Caco-2 (cell line): Measurements from ENCODE around the gene PLSCR5. TPM values are rescaled to one million over a fixed set of nuclear protein-coding genes. Genes with fewer than 3 reads are reported as not detected.

ENCODE experiments used
- BruUV-seq: library from RNA; stranded (reverse); fragments of 400-500 nt; replicated peaks from 2 replicates; lab custom pipeline; 2021; lab: Mats Ljungman, UMichigan
- CTCF ChIA-PET: fragments of 300-600 bp; sonication (Branson Sonifier 250); formaldehyde crosslinking; loops from one replicate; lab custom pipeline; 2022; ENCODE audit warnings: antibody characterized with exemption; lab: Charles Lee
- POLR2A ChIA-PET: fragments of 300-600 bp; sonication (Branson Sonifier 250); formaldehyde crosslinking; loops from one replicate; lab custom pipeline; 2022; ENCODE audit warnings: antibody characterized with exemption; lab: Charles Lee
- DNase-seq, 2 experiments: peaks; one replicate each; pipeline versions ENCODE4 v3.0.0 to v3.0.0-alpha.2; 2020 to 2022
- H3K27me3 ChIP-seq: replicated peaks from 2 replicates; pipeline ENCODE4 v1.6.0; 2011; ENCODE audit warnings: low read length; ENCODE audit not compliant: control insufficient read depth, insufficient read depth
- H3K36me3 ChIP-seq: 2 replicates; pipeline ENCODE4 v1.5.1; 2011; ENCODE audit warnings: low read length; ENCODE audit not compliant: control insufficient read depth, insufficient read depth
- H3K4me1 ChIP-seq: fragments of 250-450 bp; sonication (Bioruptor Pico); 2 replicates; pipeline ENCODE4 v1.5.1; 2020; ENCODE audit warnings: mild to moderate bottlenecking
- H3K4me3 ChIP-seq: 2 replicates; pipeline ENCODE4 v1.5.1; 2011; ENCODE audit warnings: low read depth, mild to moderate bottlenecking, control low read depth, low read length
- H3K9me3 ChIP-seq: fragments of 250-450 bp; sonication (Bioruptor Pico); 2 replicates; pipeline ENCODE4 v1.5.1; 2020; ENCODE audit warnings: mild to moderate bottlenecking, moderate library complexity
- H3K27ac Mint-ChIP-seq: one replicate; pipeline ENCODE4 v1.8.0; 2022; ENCODE audit warnings: mixed read lengths; ENCODE audit not compliant: unreplicated experiment
- H3K27me3 Mint-ChIP-seq: one replicate; pipeline ENCODE4 v1.8.0; 2022; ENCODE audit warnings: mixed read lengths; ENCODE audit not compliant: insufficient read depth, unreplicated experiment
- H3K36me3 Mint-ChIP-seq: one replicate; pipeline ENCODE4 v1.8.0; 2022; ENCODE audit warnings: mild to moderate bottlenecking, mixed read lengths; ENCODE audit not compliant: insufficient read depth, unreplicated experiment
- H3K4me1 Mint-ChIP-seq: one replicate; pipeline ENCODE4 v1.8.0; 2022; ENCODE audit warnings: low read depth, mixed read lengths; ENCODE audit not compliant: unreplicated experiment
- H3K4me3 Mint-ChIP-seq: one replicate; pipeline ENCODE4 v1.8.0; 2022; ENCODE audit warnings: mild to moderate bottlenecking, moderate library complexity, mixed read lengths; ENCODE audit not compliant: unreplicated experiment
- H3K9me3 Mint-ChIP-seq: one replicate; pipeline ENCODE4 v1.8.0; 2022; ENCODE audit warnings: mixed read lengths; ENCODE audit not compliant: unreplicated experiment
- CTCF ChIP-seq, 2 experiments: fragments of 200-600 bp in 1 of 2; IDR thresholded peaks; 1 replicate in 1 of 2; 2 replicates in 1 of 2; pipeline versions ENCODE4 v1.5.1 to v1.8.0; 2011 to 2022; ENCODE audit warnings: antibody characterized with exemption in 1 of 2, control low read depth in 1 of 2, inconsistent platforms in 1 of 2, low read depth in 1 of 2, low read length in 1 of 2, mild to moderate bottlenecking in 1 of 2, moderate library complexity in 1 of 2; ENCODE audit not compliant: insufficient read depth in 1 of 2, severe bottlenecking in 1 of 2, unreplicated experiment in 1 of 2
- intact Hi-C: fragments of 100-400 bp; cut with micrococcal nuclease; formaldehyde crosslinking; loops from one replicate; pipeline ENCODE4 v1.10.0; 2022; ENCODE audit not compliant: unreplicated experiment
- total RNA-seq: library from RNA; stranded (reverse); gene quantifications from 2 replicates; pipeline ENCODE4 v1.2.3, GENCODE V29; 2022

PLSCR5 gene
- total RNA-seq, 1 experiment from 2014 or later, result not detected

GRCh38 chr3:146544002-146544928 is 60.9 kb downstream of the PLSCR5 start, which contains the start of gene PLSCR1:
TSS of gene PLSCR1 (minus strand) at chr3:146544607. CDS start at chr3:146536552, 8,055 bp downstream.
- 0 out of 2 replicates have a peak, but pooled peaks cover 8% of the 10 kb centered on the region for H3K4me1 ChIP-seq
- no peaks in the 10 kb centered on the region for H3K36me3 ChIP-seq
- H3K4me3 ChIP-seq, result peak within 1 kb of the TSS; percentile 65
- BruUV-seq, result no TSS peak
- H3K27me3 ChIP-seq, result no peaks in the 10 kb centered on the region
- Mint-ChIP-seq H3K4me1 (peaks cover 25% of the 10 kb centered on the region), H3K4me3 (peak within 1 kb of the TSS; percentile 91), H3K36me3 (peaks cover 12% of the 10 kb centered on the region), H3K9me3 (no peaks in the 10 kb centered on the region), H3K27me3 (no peaks in the 10 kb centered on the region), H3K27ac (peak within 1 kb of the TSS; percentile 97)
- POLR2A ChIA-PET, result interaction anchor here (0.5 to 1.1 kb wide), 6 partner anchors 10 to 234 kb away, joined by 3 to 8 read pairs (median 4); no protein-coding TSS in a partner anchor
- peak; percentile 91 to 96 for DNase-seq
- intact Hi-C loops, result loop anchor here (1.0 to 5.0 kb wide), 3 partner anchors 33 to 382 kb away; partner anchors contain the start of gene PLOD2
- TF ChIP-seq CTCF (IDR thresholded peaks at IDR 0.05; ENCODE audit: insufficient read depth in 1 of 2, low read depth in 1 of 2, low read length in 1 of 2, severe bottlenecking in 1 of 2, unreplicated experiment in 1 of 2), result no peak
- H3K9me3 ChIP-seq, result no peaks in the 10 kb centered on the region
- CTCF ChIA-PET, result interaction anchor here (1.0 to 1.2 kb wide), 2 partner anchors 33 to 355 kb away, joined by 5 to 6 read pairs; no protein-coding TSS in a partner anchor

DNA sequence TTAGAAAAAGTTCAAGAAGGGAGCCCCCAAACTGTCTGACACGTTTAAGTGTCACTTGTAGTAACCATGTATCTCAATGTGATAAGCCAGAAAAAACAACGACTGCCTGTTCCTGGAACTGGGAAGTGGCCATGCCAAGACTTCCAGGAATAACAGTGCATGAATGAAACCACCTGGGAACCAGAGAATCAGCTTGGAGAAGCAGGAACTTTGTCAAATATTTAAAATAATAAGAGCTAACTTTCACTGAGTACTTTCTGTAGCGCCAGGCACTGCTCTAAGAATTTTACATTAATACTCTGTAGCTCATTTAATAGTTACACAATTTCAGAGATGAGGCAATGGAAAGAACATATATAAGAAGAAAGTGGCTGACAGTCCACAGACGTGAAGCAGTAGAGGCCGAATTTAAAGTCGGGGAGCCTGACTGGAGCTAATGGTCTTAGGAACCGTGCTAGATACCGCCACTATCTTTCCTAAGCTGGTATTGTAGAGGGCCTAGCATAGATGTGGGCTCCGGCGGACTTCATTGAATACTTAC is 61.6 kb downstream of the PLSCR5 start:
- no peak for TF ChIP-seq CTCF (IDR thresholded peaks at IDR 0.05; ENCODE audit: insufficient read depth in 1 of 2, low read depth in 1 of 2, low read length in 1 of 2, severe bottlenecking in 1 of 2, unreplicated experiment in 1 of 2)
- H3K4me1 Mint-ChIP-seq, result peaks cover 25% of the 10 kb centered on the region
- H3K36me3 Mint-ChIP-seq, result peaks cover 12% of the 10 kb centered on the region
- no peak for DNase-seq
- CTCF ChIA-PET, result no interaction called here
- no peaks in the 10 kb centered on the region for H3K27me3 Mint-ChIP-seq
- Histone ChIP-seq H3K4me1 (0 out of 2 replicates have a peak, but pooled peaks cover 8% of the 10 kb centered on the region), H3K36me3 (no peaks in the 10 kb centered on the region), H3K4me3 (peak overlapping the region; percentile 65), H3K27me3 (no peaks in the 10 kb centered on the region), H3K9me3 (no peaks in the 10 kb centered on the region)
- no peaks in the 10 kb centered on the region for H3K9me3 Mint-ChIP-seq
- peak overlapping the region; percentile 97 for H3K27ac Mint-ChIP-seq
- BruUV-seq, result no TSS peak
- intact Hi-C loops, result loop anchor here (1.0 to 5.0 kb wide), 3 partner anchors 34 to 381 kb away; partner anchors contain the start of gene PLOD2
- peak overlapping the region; percentile 91 for H3K4me3 Mint-ChIP-seq
- POLR2A ChIA-PET, result no interaction called here

- H3K36me3 Mint-ChIP-seq, result peaks cover 12% of the 10 kb centered on the region
- peak overlapping the region; percentile 91 for H3K4me3 Mint-ChIP-seq
- no peaks in the 10 kb centered on the region for H3K9me3 Mint-ChIP-seq
- no peak for TF ChIP-seq CTCF (IDR thresholded peaks at IDR 0.05; ENCODE audit: insufficient read depth in 1 of 2, low read depth in 1 of 2, low read length in 1 of 2, severe bottlenecking in 1 of 2, unreplicated experiment in 1 of 2)
- no peaks in the 10 kb centered on the region for H3K9me3 ChIP-seq
- intact Hi-C loops, result loop anchor here (5.0 kb wide), 1 partner anchor 381 kb away; the partner anchor contains the start of gene PLOD2
- CTCF ChIA-PET, result no interaction called here
- BruUV-seq, result no TSS peak
- no peaks in the 10 kb centered on the region for H3K27me3 Mint-ChIP-seq
- no peaks in the 10 kb centered on the region for H3K27me3 ChIP-seq
- peak overlapping the region; percentile 65 for H3K4me3 ChIP-seq
- peaks cover 25% of the 10 kb centered on the region for H3K4me1 Mint-ChIP-seq
- DNase-seq, result no peak
- peak overlapping the region; percentile 97 for H3K27ac Mint-ChIP-seq
- 0 out of 2 replicates have a peak, but pooled peaks cover 8% of the 10 kb centered on the region for H3K4me1 ChIP-seq
- H3K36me3 ChIP-seq, result no peaks in the 10 kb centered on the region
- POLR2A ChIA-PET, result no interaction called here
Measured at GRCh38 chr3:146542978-146543377, 62.2 kb downstream of the PLSCR5 start.
